ENCODE data around the gene CTDSPL.

The CTDSPL gene

DNA sequence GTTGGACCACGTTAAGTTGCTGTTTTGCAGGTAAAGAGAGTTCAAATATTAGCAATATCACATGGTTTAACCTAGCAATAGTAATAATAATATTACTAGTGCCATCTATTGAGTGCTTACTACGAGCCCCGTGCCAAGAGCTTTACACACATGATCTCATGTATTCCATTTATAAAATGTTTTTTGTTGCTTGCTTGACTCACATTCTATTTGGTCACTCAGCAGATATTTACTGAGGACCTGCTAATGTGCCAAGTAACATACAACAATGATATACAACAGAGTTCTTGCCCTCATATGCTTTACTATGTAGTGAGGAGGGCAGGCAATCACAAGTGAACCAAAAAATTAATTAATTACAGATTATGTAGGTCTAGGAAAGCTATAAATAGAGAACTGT, 36.7 kb downstream of the CTDSPL start:
- peak; percentile 53 for DNase-seq (ENCODE audit: low read depth)
- TF ChIP-seq, protein P1, sequence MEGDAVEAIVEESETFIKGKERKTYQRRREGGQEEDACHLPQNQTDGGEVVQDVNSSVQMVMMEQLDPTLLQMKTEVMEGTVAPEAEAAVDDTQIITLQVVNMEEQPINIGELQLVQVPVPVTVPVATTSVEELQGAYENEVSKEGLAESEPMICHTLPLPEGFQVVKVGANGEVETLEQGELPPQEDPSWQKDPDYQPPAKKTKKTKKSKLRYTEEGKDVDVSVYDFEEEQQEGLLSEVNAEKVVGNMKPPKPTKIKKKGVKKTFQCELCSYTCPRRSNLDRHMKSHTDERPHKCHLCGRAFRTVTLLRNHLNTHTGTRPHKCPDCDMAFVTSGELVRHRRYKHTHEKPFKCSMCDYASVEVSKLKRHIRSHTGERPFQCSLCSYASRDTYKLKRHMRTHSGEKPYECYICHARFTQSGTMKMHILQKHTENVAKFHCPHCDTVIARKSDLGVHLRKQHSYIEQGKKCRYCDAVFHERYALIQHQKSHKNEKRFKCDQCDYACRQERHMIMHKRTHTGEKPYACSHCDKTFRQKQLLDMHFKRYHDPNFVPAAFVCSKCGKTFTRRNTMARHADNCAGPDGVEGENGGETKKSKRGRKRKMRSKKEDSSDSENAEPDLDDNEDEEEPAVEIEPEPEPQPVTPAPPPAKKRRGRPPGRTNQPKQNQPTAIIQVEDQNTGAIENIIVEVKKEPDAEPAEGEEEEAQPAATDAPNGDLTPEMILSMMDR (IDR thresholded peaks at IDR 0.05; ENCODE audit: control insufficient read depth, extremely low read depth, insufficient read depth), result no peak

DNA sequence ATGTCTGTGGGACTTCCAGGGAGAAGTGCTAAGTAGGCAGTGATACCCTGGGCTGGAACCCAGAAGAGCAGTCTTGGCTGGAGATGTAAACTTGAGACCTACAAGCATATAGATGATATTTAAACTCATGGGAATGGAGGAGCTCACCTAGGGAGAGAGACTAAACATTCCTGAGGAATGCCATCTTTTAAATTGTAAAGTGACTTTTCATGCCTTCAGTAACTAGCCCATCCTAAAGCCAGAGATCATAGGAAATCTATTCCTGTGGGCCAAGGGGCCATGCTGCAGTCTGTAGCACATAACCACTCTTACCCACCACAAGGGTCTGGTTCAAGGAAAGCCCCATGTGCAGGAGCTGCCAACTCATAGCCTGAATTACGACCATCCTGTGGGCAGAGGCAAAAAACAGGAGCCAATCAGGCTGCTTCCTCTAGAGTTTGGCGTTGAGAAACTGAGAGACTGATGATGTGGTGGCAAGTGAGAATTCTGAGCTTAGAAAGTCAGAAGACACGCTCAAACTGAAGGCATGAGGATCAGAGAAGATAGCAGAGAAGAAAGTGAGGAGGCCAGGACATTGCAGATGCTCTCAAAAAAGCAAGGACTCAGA, 37.5 kb downstream of the CTDSPL start:
- TF ChIP-seq, protein P1 (IDR thresholded peaks at IDR 0.05; ENCODE audit: control insufficient read depth, extremely low read depth, insufficient read depth), result no peak
- no peak for DNase-seq (ENCODE audit: low read depth)
- no peak overlapping the region for H3K4me3 ChIP-seq (ENCODE audit: low read depth, low read length)

More for the DNA sequence above, 36.7 kb downstream of the CTDSPL start:
- no peak overlapping the region for H3K4me3 ChIP-seq (ENCODE audit: low read depth, low read length)

DNA sequence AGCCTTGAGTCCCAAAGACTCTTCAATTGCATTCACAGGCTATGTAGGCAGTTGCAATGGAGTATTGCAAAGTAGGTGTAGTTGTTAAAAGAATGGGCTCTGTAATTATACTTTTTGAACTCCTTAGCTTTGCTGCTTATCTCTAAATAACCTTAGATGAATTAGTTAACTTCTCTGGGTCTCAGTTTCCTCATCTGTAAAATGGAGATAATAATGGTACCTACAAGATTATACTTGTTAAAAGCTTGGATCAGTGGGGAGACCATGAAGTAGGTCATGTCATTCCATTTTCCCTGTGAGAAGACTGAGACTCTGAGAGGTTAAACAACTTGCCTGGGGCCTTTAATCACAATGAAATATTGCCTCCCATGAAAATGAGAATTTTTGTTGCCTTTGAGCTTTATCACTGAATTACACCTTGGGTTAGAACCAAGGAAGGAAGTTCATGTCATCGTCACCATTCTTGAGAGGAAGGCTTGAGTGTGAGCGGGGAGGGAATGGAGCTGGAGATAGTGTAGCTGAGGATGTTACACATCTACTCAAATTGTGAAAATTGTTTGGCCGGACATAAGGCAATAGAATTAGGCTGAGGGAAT, 38.1 kb downstream of the CTDSPL start:
- TF ChIP-seq, protein P1 (IDR thresholded peaks at IDR 0.05; ENCODE audit: control insufficient read depth, extremely low read depth, insufficient read depth), result no peak
- DNase-seq (ENCODE audit: low read depth), result no peak
- H3K4me3 ChIP-seq (ENCODE audit: low read depth, low read length), result no peak overlapping the region

DNA sequence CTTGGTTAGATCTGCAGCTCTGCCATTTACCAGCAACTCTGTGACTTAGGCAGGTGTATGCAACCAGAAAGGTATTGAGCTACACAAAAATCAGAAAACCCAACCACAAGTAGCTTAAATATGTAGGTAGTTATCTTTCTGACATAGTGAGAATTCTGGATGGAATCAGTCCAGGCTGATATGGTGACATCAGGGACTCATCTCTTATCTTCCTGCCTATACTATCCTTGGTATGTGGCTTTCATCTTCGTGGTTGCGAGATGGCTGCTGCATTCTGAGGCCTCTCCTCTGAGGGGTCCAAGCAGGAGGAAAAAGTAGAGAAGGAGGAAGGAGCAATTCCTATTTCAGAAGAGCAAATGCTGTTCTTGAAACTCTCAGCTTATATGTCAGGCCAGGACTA, 40.0 kb downstream of the CTDSPL start:
- TF ChIP-seq, protein P1 (IDR thresholded peaks at IDR 0.05; ENCODE audit: control insufficient read depth, extremely low read depth, insufficient read depth), result no peak
- no peak for DNase-seq (ENCODE audit: low read depth)

DNA sequence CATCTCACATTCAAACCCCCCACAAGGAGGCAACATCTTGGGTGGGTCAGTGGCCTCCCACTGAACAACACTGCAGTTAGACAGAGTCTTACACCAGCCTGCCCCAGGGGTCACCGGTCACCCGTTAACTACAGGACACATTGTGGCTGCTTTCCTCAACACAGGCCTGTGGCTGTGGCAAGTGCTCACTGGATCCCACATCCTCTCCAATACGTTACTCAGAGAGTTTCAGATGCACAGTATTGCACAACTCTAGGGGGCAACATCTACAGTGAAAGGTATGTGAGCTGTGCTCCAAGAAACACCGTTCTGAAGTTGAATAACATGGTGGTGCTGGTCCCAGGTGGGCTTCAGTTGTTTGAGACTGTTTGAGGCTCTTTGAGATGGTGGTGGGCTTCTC, 41.0 kb downstream of the CTDSPL start:
- no peak for DNase-seq (ENCODE audit: low read depth)
- no peak overlapping the region for H3K4me3 ChIP-seq (ENCODE audit: low read depth, low read length)
- TF ChIP-seq, protein P1 (IDR thresholded peaks at IDR 0.05; ENCODE audit: control insufficient read depth, extremely low read depth, insufficient read depth), result no peak

More for the DNA sequence above, 40.0 kb downstream of the CTDSPL start:
- no peak overlapping the region for H3K4me3 ChIP-seq (ENCODE audit: low read depth, low read length)

DNA sequence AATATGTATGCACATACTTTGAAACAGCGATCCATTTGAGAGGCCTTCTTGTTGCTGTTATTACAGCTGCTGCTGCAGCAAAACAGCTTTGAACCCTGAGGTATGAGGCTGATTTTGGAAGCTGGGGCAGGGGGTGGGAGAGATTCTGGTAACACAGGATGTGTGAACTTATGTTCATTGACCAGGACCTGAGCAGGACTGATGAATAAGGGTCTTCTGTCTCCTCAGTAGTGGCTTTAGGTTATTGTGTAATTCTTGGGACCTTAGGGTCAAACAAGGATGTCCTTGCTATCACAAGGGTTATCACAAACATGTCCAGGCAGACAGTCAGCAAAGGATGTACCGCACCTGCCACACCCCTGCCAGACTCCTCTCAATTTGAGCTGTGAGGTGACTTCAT, 41.6 kb downstream of the CTDSPL start:
- no peak overlapping the region for H3K4me3 ChIP-seq (ENCODE audit: low read depth, low read length)
- no peak for DNase-seq (ENCODE audit: low read depth)
- TF ChIP-seq, protein P1 (IDR thresholded peaks at IDR 0.05; ENCODE audit: control insufficient read depth, extremely low read depth, insufficient read depth), result no peak

DNA sequence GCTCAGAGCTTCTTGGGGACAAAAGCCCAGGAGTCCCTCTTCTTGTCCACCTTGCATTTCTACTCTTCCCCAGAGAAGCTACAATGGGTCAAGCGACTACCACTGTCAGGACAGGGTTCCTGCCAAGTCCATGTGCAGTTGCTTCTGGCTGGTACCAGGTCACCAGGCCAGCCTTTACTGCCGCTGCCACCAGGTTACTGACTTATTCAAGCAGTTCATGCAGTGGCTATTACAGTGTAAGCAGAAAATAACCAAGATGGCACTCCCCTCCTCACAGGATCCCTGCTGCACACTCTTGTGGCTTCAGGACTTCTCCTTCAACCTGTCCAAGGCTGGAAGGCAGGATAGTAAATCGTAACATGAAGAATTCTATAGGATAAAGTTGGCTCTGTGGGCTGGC, 42.1 kb downstream of the CTDSPL start:
- H3K4me3 ChIP-seq (ENCODE audit: low read depth, low read length), result no peak overlapping the region
- TF ChIP-seq, protein P1 (IDR thresholded peaks at IDR 0.05; ENCODE audit: control insufficient read depth, extremely low read depth, insufficient read depth), result no peak
- no peak for DNase-seq (ENCODE audit: low read depth)

Data from LNCaP clone FGC (cell line).